ENCODE results near the gene CELF5.
"Not testable (repeated sequence)": the region's sequence is repeated elsewhere in the genome, so short reads cannot be mapped to it uniquely, and the experiment has no call there.

CELF5 gene

GRCh38 chr19:3338541-3339181 is 114.2 kb downstream of the CELF5 start:
- no peak for DNase-seq (ENCODE audit: low read depth)
- TF ChIP-seq CTCF (conservative IDR thresholded peaks at IDR 0.05; ENCODE audit: low read depth, low read length) = no peak
- no peak overlapping the region for H3K4me3 ChIP-seq (ENCODE audit: low read length)

- H3K4me3 ChIP-seq (ENCODE audit: low read length) = no peak overlapping the region
- no peak for TF ChIP-seq CTCF (conservative IDR thresholded peaks at IDR 0.05; ENCODE audit: low read depth, low read length)
Measured at GRCh38 chr19:3340340-3340739, 115.9 kb downstream of the CELF5 start.

GRCh38 chr19:3342246-3342645 is 117.8 kb downstream of the CELF5 start:
- H3K4me3 ChIP-seq (ENCODE audit: low read length) = no peak overlapping the region
- TF ChIP-seq CTCF (conservative IDR thresholded peaks at IDR 0.05; ENCODE audit: low read depth, low read length) = no peak
- no peak for DNase-seq (ENCODE audit: low read depth)

More at GRCh38 chr19:3340340-3340739, 115.9 kb downstream of the CELF5 start:
- no peak for DNase-seq (ENCODE audit: low read depth)

- DNase-seq (ENCODE audit: low read depth); H3K4me3 ChIP-seq (ENCODE audit: low read length): not testable (repeated sequence)
Measured at GRCh38 chr19:3342962-3343361, 118.5 kb downstream of the CELF5 start.

- TF ChIP-seq CTCF (conservative IDR thresholded peaks at IDR 0.05; ENCODE audit: low read depth, low read length) = peak; percentile 7
- DNase-seq (ENCODE audit: low read depth) = no peak
- H3K4me3 ChIP-seq (ENCODE audit: low read length) = no peak overlapping the region
Measured at GRCh38 chr19:3343619-3344502, 119.4 kb downstream of the CELF5 start.

GRCh38 chr19:3344608-3345598 is 120.4 kb downstream of the CELF5 start:
- no peak for TF ChIP-seq CTCF (conservative IDR thresholded peaks at IDR 0.05; ENCODE audit: low read depth, low read length)
- no peak overlapping the region for H3K4me3 ChIP-seq (ENCODE audit: low read length)
- no peak for DNase-seq (ENCODE audit: low read depth)

Measured in retinal pigment epithelial cell (primary cell).